H1 (cell line): ENCODE results near the gene SH2D1A. TPM values are rescaled to one million over a fixed set of nuclear protein-coding genes. Genes with fewer than 3 reads are reported as not detected.

Experiments
- CTCF ChIA-PET: fragments of 300-600 bp; sonication (Branson Sonifier 250); formaldehyde crosslinking; loops from one replicate; lab custom pipeline; 2021; ENCODE audit not compliant: partially characterized antibody; lab: Charles Lee
- POLR2A ChIA-PET: fragments of 300-600 bp; sonication (Branson Sonifier 250); formaldehyde crosslinking; loops from one replicate; lab custom pipeline; 2021; ENCODE audit warnings: inconsistent platforms; ENCODE audit not compliant: partially characterized antibody; lab: Charles Lee
- DNase-seq, 2 experiments: peaks; one replicate each; pipeline versions ENCODE4 v3.0.0 to v3.0.0-alpha.2; 2010 to 2022; ENCODE audit warnings: low spot score in 2 of 2, low read depth in 1 of 2, mixed read lengths in 1 of 2
- FAIRE-seq: peaks from 2 replicates; lab custom pipeline; 2011; peaks lifted over from hg19 to GRCh38; lab: Jason Lieb, UNC
- H2AFZ ChIP-seq: 2 replicates; pipeline ENCODE4 v1.8.1; 2012; ENCODE audit warnings: low read length, inconsistent platforms
- H2AK5ac ChIP-seq: 2 replicates; pipeline ENCODE4 v1.6.1; 2013; ENCODE audit warnings: low read depth, low read length
- H2BK120ac ChIP-seq: replicated peaks from 2 replicates; pipeline ENCODE3; 2013; ENCODE audit warnings: low read depth, low read length, inconsistent platforms
- H2BK12ac ChIP-seq: 2 replicates; pipeline ENCODE4 v1.6.1; 2013; ENCODE audit warnings: low read depth, low read length
- H2BK15ac ChIP-seq: 2 replicates; pipeline ENCODE4 v1.6.1; 2013; ENCODE audit warnings: low read length
- H2BK20ac ChIP-seq: 2 replicates; pipeline ENCODE4 v1.6.1; 2013; ENCODE audit warnings: low read length
- H2BK5ac ChIP-seq: 2 replicates; pipeline ENCODE4 v1.6.1; 2013; ENCODE audit warnings: low read depth, low read length
- H3K14ac ChIP-seq: 2 replicates; pipeline ENCODE4 v1.6.1; 2013; ENCODE audit warnings: inconsistent platforms; ENCODE audit not compliant: insufficient read length
- H3K18ac ChIP-seq: 2 replicates; pipeline ENCODE4 v1.6.1; 2013; ENCODE audit warnings: low read length; ENCODE audit errors: extremely low read depth
- H3K23ac ChIP-seq: 2 replicates; pipeline ENCODE4 v1.6.1; 2013; ENCODE audit warnings: inconsistent platforms; ENCODE audit not compliant: insufficient read length
- H3K23me2 ChIP-seq: 2 replicates; pipeline ENCODE4 v1.6.1; 2013; ENCODE audit warnings: low read depth, low read length
- H3K27ac ChIP-seq: 2 replicates; pipeline ENCODE4 v1.6.1; 2011; ENCODE audit warnings: low read depth, low read length, inconsistent platforms
- H3K27me3 ChIP-seq, 4 experiments: replicated peaks in 1 of 4; 1 replicate in 1 of 4; 2 replicates in 3 of 4; pipeline versions ENCODE4 v1.6.1 to v1.8.1; 2011 to 2013; ENCODE audit warnings: low read length in 3 of 4, mild to moderate bottlenecking in 3 of 4, inconsistent platforms in 2 of 4, mixed read lengths in 2 of 4, moderate library complexity in 1 of 4; ENCODE audit not compliant: control insufficient read depth in 3 of 4, insufficient read depth in 3 of 4; ENCODE audit errors: extremely low read depth in 1 of 4
- H3K36me3 ChIP-seq, 4 experiments: 2 replicates each; pipeline versions ENCODE4 v1.6.1 to v1.8.1; 2011 to 2013; ENCODE audit warnings: mild to moderate bottlenecking in 4 of 4, low read length in 3 of 4, moderate library complexity in 2 of 4, control low read depth in 1 of 4, inconsistent platforms in 1 of 4; ENCODE audit not compliant: insufficient read depth in 4 of 4, control insufficient read depth in 2 of 4
- H3K4ac ChIP-seq: replicated peaks from 2 replicates; pipeline ENCODE3; 2013; ENCODE audit warnings: low read length, low read depth, mixed read lengths, inconsistent platforms; ENCODE audit not compliant: insufficient read length
- H3K4me1 ChIP-seq, 4 experiments: replicated peaks in 1 of 4; 1 replicate in 1 of 4; 2 replicates in 3 of 4; pipeline versions ENCODE4 v1.6.1 to v1.8.1; 2011 to 2013; ENCODE audit warnings: low read length in 3 of 4, inconsistent platforms in 2 of 4, mixed read lengths in 1 of 4; ENCODE audit not compliant: insufficient read depth in 4 of 4, control insufficient read depth in 3 of 4
- H3K4me2 ChIP-seq, 2 experiments: 2 replicates each; pipeline versions ENCODE4 v1.6.1 to v1.8.1; 2011 to 2013; ENCODE audit warnings: low read depth in 2 of 2, low read length in 2 of 2, control low read depth in 1 of 2, inconsistent platforms in 1 of 2, mild to moderate bottlenecking in 1 of 2; ENCODE audit not compliant: insufficient read depth in 1 of 2
- H3K4me3 ChIP-seq, 4 experiments: fragments of 200-600, 300-600 bp in 1 of 4; sonication (generic), shearing (Covaris generic), sonication (Bioruptor Twin) in 1 of 4; 2 replicates each; pipeline versions ENCODE4 v1.5.1 to v1.8.1; 2011 to 2016; ENCODE audit warnings: low read length in 4 of 4, low read depth in 3 of 4, control low read depth in 2 of 4, inconsistent platforms in 2 of 4, mild to moderate bottlenecking in 2 of 4, mixed read lengths in 1 of 4, moderate library complexity in 1 of 4; ENCODE audit not compliant: insufficient read depth in 2 of 4; ENCODE audit errors: extremely low read depth in 1 of 4
- H3K56ac ChIP-seq: replicated peaks from 2 replicates; pipeline ENCODE3; 2013; ENCODE audit warnings: low read depth, mild to moderate bottlenecking, mixed read lengths, low read length, inconsistent platforms; ENCODE audit not compliant: insufficient read length
- H3K79me1 ChIP-seq: 2 replicates; pipeline ENCODE4 v1.6.1; 2013; ENCODE audit warnings: low read depth, low read length, control low read depth
- H3K79me2 ChIP-seq, 2 experiments: 2 replicates each; pipeline versions ENCODE4 v1.6.1 to v1.8.1; 2012 to 2013; ENCODE audit warnings: low read length in 2 of 2, mild to moderate bottlenecking in 2 of 2, inconsistent platforms in 1 of 2; ENCODE audit not compliant: insufficient read depth in 2 of 2, control insufficient read depth in 1 of 2
- H3K9ac ChIP-seq, 4 experiments: replicated peaks in 1 of 4; 1 replicate in 1 of 4; 2 replicates in 3 of 4; pipeline versions ENCODE4 v1.6.1 to v1.8.1; 2011 to 2013; ENCODE audit warnings: low read depth in 3 of 4, low read length in 3 of 4, control low read depth in 2 of 4, mild to moderate bottlenecking in 2 of 4, moderate library complexity in 2 of 4, inconsistent platforms in 1 of 4; ENCODE audit errors: extremely low read depth in 1 of 4
- H3K9me3 ChIP-seq, 2 experiments: 2 replicates each; pipeline versions ENCODE4 v1.6.1 to v1.8.1; 2012 to 2013; ENCODE audit warnings: mild to moderate bottlenecking in 2 of 2, moderate library complexity in 2 of 2, control low read depth in 1 of 2, inconsistent platforms in 1 of 2, low read depth in 1 of 2, low read length in 1 of 2, mixed read lengths in 1 of 2; ENCODE audit not compliant: insufficient read depth in 2 of 2
- H4K20me1 ChIP-seq, 2 experiments: replicated peaks in 1 of 2; 2 replicates each; pipeline versions ENCODE3 to v1.8.1; 2011 to 2013; ENCODE audit warnings: inconsistent platforms in 2 of 2, low read length in 2 of 2, mild to moderate bottlenecking in 1 of 2; ENCODE audit not compliant: insufficient read depth in 2 of 2, control insufficient read depth in 1 of 2
- H4K5ac ChIP-seq: 2 replicates; pipeline ENCODE4 v1.6.1; 2013; ENCODE audit warnings: low read length, low read depth, mixed read lengths, inconsistent platforms; ENCODE audit not compliant: insufficient read length
- H4K8ac ChIP-seq: 2 replicates; pipeline ENCODE4 v1.8.0; 2013; ENCODE audit warnings: mild to moderate bottlenecking, moderate library complexity, low read length, inconsistent platforms; ENCODE audit not compliant: insufficient read depth; ENCODE audit errors: extremely low read depth
- H4K91ac ChIP-seq: replicated peaks from 2 replicates; pipeline ENCODE3; 2013; ENCODE audit warnings: low read length, mixed read lengths, inconsistent platforms; ENCODE audit not compliant: insufficient read length
- CEBPB ChIP-seq: IDR thresholded peaks from 2 replicates; pipeline ENCODE4 v1.6.1; 2012; ENCODE audit warnings: low read depth, low read length
- SIRT6 ChIP-seq: IDR thresholded peaks from one replicate; pipeline ENCODE4 v1.7.1; 2012; ENCODE audit warnings: low read length, inconsistent platforms
- ZNF274 ChIP-seq: IDR thresholded peaks from 2 replicates; pipeline ENCODE4 v1.7.0; 2012; ENCODE audit warnings: low read length, borderline replicate concordance; ENCODE audit errors: extremely low read depth
- WGBS, 2 experiments: shearing (Covaris generic) in 1 of 2; methylation state at CpG; one replicate each; pipeline versions ENCODE4 v1.1.6 to v1.1.7; 2013 to 2015; ENCODE audit warnings: low lambda C conversion rate in 2 of 2, mixed read lengths in 2 of 2, inconsistent platforms in 1 of 2, low coverage in 1 of 2, missing lambda C conversion rate in 1 of 2; ENCODE audit not compliant: insufficient replicate concordance in 2 of 2, insufficient coverage in 1 of 2, insufficient read length in 1 of 2; ENCODE audit errors: extremely low coverage in 1 of 2, missing lambda C conversion rate in 1 of 2; 5-methylcytosine and 5-hydroxymethylcytosine counted together
- polyA plus RNA-seq, 7 experiments: library from polyadenylated mRNA; depleted of rRNA in 3 of 7; stranded (reverse) in 5 of 7; unstranded in 2 of 7; fragments of >200 nt in 5 of 7; fragments of 200-250 nt in 2 of 7; gene quantifications; 1 replicate in 5 of 7; 2 replicates in 1 of 7; 4 replicates in 1 of 7; pipeline versions ENCODE4 v1.2.1 to v1.2.3, GENCODE V29; 2011 to 2013; ENCODE audit warnings: missing spikeins in 2 of 7, mixed read lengths in 2 of 7
- total RNA-seq: library from RNA; stranded (reverse); fragmentation: NEBNext Ultra II Directional; extraction: Animal tissue kit (Norgen Biotek cat#: 25700); gene quantifications from 2 replicates; pipeline ENCODE4 v1.2.1, GENCODE V29; 2021
- TF ChIP-seq, protein P1 (sequence below): IDR thresholded peaks from 2 replicates; pipeline ENCODE4 v1.6.1; 2011; ENCODE audit warnings: low read length, improper control_type of control experiment

The SH2D1A gene
- total and polyA plus RNA-seq, 2 of the 8 experiments (the other 6 are each of a cell fraction or from before 2014, with no cell fraction given) = not detected

DNA sequence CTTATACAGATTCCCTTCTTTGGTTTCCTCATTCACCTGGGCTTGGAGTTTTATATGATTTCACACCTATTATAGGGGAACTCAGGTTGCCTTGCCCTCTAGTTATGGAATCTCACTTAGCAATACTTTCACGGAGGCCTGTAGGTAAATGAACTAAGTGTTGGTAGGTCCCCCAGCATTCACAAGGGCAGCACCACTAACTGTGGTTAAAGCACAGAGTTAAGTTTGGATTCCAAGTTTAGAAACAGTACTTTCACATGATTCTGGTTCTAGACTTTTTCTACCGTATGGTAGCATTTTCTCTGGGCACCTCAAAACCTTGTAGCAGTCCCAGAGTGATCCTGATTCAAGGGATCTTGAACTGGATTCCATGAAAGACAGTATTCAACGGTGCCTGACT lies 46.4 kb downstream of the SH2D1A start:
- Histone ChIP-seq H3K79me1 (no peaks in the 10 kb centered on the region), H2BK20ac (no peak overlapping the region), H3K18ac (no peak overlapping the region), H2BK120ac (no peak overlapping the region), H3K23ac (no peak overlapping the region), H2BK15ac (no peak overlapping the region), H3K56ac (no peak overlapping the region), H3K4ac (no peak overlapping the region), H3K4me3 (no peak overlapping the region), H3K79me2 (no peaks in the 10 kb centered on the region), H4K5ac (no peak overlapping the region), H2AFZ (no peak overlapping the region), H4K91ac (no peak overlapping the region), H3K9ac (no peak overlapping the region), H2AK5ac (no peak overlapping the region), H3K4me2 (no peak overlapping the region), H2BK5ac (no peak overlapping the region), H3K14ac (no peak overlapping the region), H2BK12ac (no peak overlapping the region), H3K23me2 (no peaks in the 10 kb centered on the region), H3K4me1 (no peaks in the 10 kb centered on the region), H3K27me3 (no peaks in the 10 kb centered on the region), H3K36me3 (no peaks in the 10 kb centered on the region), H3K27ac (no peak overlapping the region), H4K20me1 (no peaks in the 10 kb centered on the region), H3K9me3 (no peaks in the 10 kb centered on the region), H4K8ac (no peak overlapping the region)
- CTCF ChIA-PET = interaction anchor here (0.6 kb wide), 1 partner anchor 432 kb away, joined by 4 read pairs; no protein-coding TSS in a partner anchor
- DNase-seq = no peak
- POLR2A ChIA-PET = no interaction called here
- WGBS, 2 experiments = 91% methylated on average over 3 of the region's 3 CpGs; no CpG with 5 or more reads in 1 of the 2 experiments
- FAIRE-seq = no peak
- TF ChIP-seq, protein P1, sequence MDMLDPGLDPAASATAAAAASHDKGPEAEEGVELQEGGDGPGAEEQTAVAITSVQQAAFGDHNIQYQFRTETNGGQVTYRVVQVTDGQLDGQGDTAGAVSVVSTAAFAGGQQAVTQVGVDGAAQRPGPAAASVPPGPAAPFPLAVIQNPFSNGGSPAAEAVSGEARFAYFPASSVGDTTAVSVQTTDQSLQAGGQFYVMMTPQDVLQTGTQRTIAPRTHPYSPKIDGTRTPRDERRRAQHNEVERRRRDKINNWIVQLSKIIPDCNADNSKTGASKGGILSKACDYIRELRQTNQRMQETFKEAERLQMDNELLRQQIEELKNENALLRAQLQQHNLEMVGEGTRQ = no peak
- TF ChIP-seq ZNF274 (no peak), SIRT6 (no peak), CEBPB (no peak)
